Measurements from ENCODE around the gene PRKAG2. TPM values are rescaled to one million over a fixed set of nuclear protein-coding genes. Genes with fewer than 3 reads are reported as not detected.

The PRKAG2 gene
- total and polyA plus RNA-seq, 12 donors, result 3.8 to 17.3 (median 10.9) TPM

DNA sequence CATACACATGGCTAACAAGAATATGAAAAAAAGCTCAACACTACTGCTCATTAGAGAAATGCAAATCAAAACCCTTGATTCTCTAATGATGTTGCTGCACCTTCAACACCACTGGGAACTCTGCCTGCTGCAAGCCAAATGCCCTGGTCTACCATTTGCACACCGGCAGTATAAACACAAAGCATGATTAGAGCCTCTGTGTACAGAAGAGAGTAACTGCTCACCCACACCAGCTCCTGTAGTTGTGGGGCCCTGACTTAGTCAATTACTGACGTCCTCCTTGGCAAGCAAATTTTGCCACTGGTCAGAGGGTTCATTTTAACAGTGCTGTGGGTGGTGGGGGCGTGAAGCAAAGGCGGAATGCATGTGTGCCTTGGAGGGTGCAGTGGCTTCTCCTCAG is 261.1 kb downstream of the PRKAG2 start:
- WGBS, 4 donors, result 90 to 93% (median 91%) methylated on average over 3 to 4 of the region's 4 CpGs
- no peaks in the 10 kb centered on the region for H3K27me3 ChIP-seq
- no peaks in the 10 kb centered on the region for H3K4me1 ChIP-seq (replicated peaks in 1 of 2)
- no peak overlapping the region for H3K4me3 ChIP-seq
- no peaks in the 10 kb centered on the region for H3K36me3 ChIP-seq (replicated peaks in 1 of 2)
- intact Hi-C loops (cut with DNase I), result no loop called here
- H3K9me3 ChIP-seq (replicated peaks in 1 of 3), result no peaks in the 10 kb centered on the region
- no peak overlapping the region for H3K27ac ChIP-seq
- TF ChIP-seq POLR2A (IDR thresholded peaks at IDR 0.05), result no peak
- TF ChIP-seq, protein P1, sequence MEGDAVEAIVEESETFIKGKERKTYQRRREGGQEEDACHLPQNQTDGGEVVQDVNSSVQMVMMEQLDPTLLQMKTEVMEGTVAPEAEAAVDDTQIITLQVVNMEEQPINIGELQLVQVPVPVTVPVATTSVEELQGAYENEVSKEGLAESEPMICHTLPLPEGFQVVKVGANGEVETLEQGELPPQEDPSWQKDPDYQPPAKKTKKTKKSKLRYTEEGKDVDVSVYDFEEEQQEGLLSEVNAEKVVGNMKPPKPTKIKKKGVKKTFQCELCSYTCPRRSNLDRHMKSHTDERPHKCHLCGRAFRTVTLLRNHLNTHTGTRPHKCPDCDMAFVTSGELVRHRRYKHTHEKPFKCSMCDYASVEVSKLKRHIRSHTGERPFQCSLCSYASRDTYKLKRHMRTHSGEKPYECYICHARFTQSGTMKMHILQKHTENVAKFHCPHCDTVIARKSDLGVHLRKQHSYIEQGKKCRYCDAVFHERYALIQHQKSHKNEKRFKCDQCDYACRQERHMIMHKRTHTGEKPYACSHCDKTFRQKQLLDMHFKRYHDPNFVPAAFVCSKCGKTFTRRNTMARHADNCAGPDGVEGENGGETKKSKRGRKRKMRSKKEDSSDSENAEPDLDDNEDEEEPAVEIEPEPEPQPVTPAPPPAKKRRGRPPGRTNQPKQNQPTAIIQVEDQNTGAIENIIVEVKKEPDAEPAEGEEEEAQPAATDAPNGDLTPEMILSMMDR (IDR thresholded peaks at IDR 0.05), result no peak
- no peak for DNase-seq

DNA sequence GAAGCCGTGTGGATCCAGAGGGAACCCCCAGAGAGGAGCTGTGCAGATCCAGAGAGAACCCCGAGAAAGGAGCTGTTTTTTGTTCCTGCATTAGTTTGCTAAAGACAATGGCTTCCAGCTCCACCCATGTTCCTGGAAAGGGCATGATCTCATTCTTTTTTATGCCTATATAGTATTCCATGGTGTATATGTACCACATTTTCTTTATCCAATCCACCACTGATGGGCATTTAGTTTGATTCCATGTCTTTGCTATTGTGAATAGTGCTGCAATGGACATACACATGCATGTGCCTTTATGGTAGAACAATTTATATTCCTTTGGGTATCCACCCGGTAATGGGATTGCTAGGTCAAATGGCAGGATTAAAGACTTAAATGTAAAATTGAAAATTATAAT is 261.9 kb downstream of the PRKAG2 start:
- TF ChIP-seq, protein P1 (IDR thresholded peaks at IDR 0.05), result no peak
- TF ChIP-seq POLR2A (IDR thresholded peaks at IDR 0.05), result no peak
- 88 to 98% (median 97%) methylated on average over 3 of the region's 3 CpGs for WGBS, 4 donors
- H3K27ac ChIP-seq, result no peak overlapping the region
- no peak for DNase-seq
- no peaks in the 10 kb centered on the region for H3K9me3 ChIP-seq (replicated peaks in 1 of 3)
- H3K4me3 ChIP-seq, result no peak overlapping the region
- H3K27me3 ChIP-seq, result no peaks in the 10 kb centered on the region
- intact Hi-C loops (cut with DNase I), result no loop called here
- H3K36me3 ChIP-seq (replicated peaks in 1 of 2), result no peaks in the 10 kb centered on the region
- H3K4me1 ChIP-seq (replicated peaks in 1 of 2), result no peaks in the 10 kb centered on the region

DNA sequence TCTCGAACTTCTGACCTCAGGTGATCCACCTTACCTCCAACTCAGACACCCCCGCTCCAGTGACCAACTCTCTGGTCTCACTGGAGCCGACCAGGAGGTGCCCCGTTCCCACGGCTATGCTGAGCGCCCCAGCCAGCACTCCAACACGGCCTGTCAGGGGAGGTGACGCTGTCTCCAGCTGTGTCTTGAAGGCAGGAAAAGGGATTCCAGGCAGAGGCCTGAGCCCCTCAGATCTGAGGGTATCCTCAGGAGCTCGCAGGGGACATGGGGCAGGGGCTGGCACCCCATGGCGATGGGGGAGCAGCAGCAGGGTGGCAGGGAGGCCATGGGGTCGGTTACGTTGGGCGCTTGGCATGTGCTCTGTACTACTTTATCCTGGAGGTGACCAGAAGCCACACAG is 262.9 kb downstream of the PRKAG2 start:
- 94 to 96% (median 94%) methylated on average over 9 to 13 of the region's 13 CpGs; no CpG with 5 or more reads in 1 of the 4 donors for WGBS, 4 donors
- Histone ChIP-seq H3K4me3 (no peak overlapping the region), H3K9me3 (replicated peaks in 1 of 3) (no peaks in the 10 kb centered on the region), H3K27me3 (no peaks in the 10 kb centered on the region), H3K4me1 (replicated peaks in 1 of 2) (no peaks in the 10 kb centered on the region), H3K36me3 (replicated peaks in 1 of 2) (no peaks in the 10 kb centered on the region), H3K27ac (no peak overlapping the region)
- DNase-seq, result peak in 1 of 7 donors; percentile 37
- intact Hi-C loops (cut with DNase I), result no loop called here
- TF ChIP-seq, protein P1 (IDR thresholded peaks at IDR 0.05), result no peak
- TF ChIP-seq POLR2A (IDR thresholded peaks at IDR 0.05), result no peak

DNA sequence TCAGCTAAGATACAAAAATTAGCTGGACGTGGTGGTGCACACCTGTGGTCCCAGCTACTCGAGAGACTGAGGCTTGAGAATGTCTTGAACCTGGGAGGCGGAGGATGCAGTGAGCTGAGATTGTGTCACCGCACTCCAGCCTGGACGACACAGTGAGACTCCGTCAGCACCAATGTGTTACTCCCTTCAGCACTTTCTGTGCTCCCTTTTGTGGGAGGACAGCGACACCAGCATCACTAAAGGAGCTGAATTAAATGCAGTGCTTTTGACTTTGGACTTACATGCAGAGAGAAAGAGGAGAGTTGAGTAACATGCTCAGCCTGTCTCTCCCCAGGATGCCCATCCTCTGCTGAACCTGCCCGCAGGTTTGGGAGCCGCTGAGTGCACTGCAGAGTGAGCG is 265.0 kb downstream of the PRKAG2 start:
- no peak overlapping the region for H3K4me3 ChIP-seq
- TF ChIP-seq, protein P1 (IDR thresholded peaks at IDR 0.05), result no peak
- no peak for TF ChIP-seq POLR2A (IDR thresholded peaks at IDR 0.05)
- no peaks in the 10 kb centered on the region for H3K9me3 ChIP-seq (replicated peaks in 1 of 3)
- peak in 1 of 7 donors; percentile 40 for DNase-seq
- no peaks in the 10 kb centered on the region for H3K27me3 ChIP-seq
- no peaks in the 10 kb centered on the region for H3K4me1 ChIP-seq (replicated peaks in 1 of 2)
- intact Hi-C loops (cut with DNase I), result no loop called here
- H3K36me3 ChIP-seq (replicated peaks in 1 of 2), result no peaks in the 10 kb centered on the region
- 94 to 96% (median 95%) methylated on average over 9 to 10 of the region's 10 CpGs for WGBS, 4 donors
- H3K27ac ChIP-seq, result no peak overlapping the region
